Fibroblast of mammary gland (primary cell): ENCODE measurements around the gene REN.

Experiments used
- DNase-seq: peaks from one replicate; pipeline ENCODE4 v3.0.0-alpha.2; 2010; ENCODE audit warnings: low read depth
- H3K4me3 ChIP-seq: 2 replicates; pipeline ENCODE4 v1.5.1; 2011; ENCODE audit warnings: low read depth, mild to moderate bottlenecking, low read length, moderate library complexity; ENCODE audit not compliant: control insufficient read depth
- TF ChIP-seq, protein P1 (sequence below): conservative IDR thresholded peaks from 2 replicates; pipeline ENCODE4 v1.5.1; 2011; ENCODE audit warnings: low read depth, low read length, inconsistent platforms; ENCODE audit not compliant: control insufficient read depth, insufficient read depth

The REN gene

DNA sequence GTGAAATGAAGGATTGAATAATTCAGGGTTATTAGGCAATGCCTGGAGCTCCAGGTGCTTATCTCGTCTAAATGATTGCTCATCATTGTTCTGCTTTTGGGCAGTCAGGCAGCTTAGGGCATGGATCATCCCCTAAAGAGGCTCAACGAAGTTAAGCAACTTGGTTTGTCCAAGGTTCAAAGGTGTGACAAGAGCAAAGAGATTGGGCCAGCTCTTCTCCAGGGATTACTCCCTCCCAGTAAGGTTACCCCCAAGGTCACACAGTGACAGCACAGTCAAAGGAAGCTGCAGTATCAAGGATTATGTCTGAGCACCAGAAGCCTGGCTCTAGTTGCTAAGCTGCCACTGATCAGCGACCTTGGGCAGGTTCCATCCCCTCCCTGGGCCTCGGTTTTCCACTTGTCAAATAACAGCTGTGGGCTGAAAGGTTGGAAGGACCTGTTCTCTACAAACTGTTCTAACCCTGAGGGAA is 21.1 kb downstream of the REN start:
- TF ChIP-seq, protein P1, sequence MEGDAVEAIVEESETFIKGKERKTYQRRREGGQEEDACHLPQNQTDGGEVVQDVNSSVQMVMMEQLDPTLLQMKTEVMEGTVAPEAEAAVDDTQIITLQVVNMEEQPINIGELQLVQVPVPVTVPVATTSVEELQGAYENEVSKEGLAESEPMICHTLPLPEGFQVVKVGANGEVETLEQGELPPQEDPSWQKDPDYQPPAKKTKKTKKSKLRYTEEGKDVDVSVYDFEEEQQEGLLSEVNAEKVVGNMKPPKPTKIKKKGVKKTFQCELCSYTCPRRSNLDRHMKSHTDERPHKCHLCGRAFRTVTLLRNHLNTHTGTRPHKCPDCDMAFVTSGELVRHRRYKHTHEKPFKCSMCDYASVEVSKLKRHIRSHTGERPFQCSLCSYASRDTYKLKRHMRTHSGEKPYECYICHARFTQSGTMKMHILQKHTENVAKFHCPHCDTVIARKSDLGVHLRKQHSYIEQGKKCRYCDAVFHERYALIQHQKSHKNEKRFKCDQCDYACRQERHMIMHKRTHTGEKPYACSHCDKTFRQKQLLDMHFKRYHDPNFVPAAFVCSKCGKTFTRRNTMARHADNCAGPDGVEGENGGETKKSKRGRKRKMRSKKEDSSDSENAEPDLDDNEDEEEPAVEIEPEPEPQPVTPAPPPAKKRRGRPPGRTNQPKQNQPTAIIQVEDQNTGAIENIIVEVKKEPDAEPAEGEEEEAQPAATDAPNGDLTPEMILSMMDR = no peak
- no peak overlapping the region for H3K4me3 ChIP-seq
- no peak for DNase-seq

DNA sequence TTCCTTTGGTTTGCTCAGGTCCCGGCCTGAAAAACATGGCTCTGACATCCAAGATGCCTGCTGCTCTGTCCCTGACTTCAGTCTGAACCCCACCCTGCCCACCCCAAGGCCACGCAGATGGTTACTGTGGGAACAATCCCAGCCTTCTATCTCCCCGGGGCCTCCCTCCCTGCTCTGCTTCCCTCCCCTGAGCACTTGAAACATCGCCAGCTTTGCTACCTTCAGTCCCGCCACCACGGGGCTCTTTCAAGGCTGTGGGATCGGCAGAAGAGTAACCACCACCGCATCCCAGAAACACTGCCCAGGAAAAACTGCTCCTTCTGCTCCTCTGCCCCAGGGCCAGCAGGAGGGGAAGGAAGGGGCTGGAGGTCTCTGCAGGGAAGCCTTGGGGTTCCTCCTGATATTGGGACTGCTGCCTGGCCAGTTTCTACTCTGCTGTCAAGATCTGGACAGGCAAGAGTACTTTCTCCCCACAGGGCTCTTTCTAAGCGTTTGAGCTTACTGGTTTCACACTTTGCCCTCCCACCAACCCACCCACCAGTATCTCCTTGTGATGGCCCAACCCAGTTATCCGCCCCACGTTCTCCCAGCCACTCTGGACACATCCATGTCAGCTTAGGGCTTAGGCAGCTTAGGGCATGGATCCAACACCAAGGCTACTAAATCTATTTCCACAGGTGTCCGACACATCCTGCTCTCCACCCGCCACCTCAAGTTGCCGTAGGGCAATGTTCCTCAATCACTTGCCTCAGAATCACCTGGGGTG is 22.7 kb downstream of the REN start:
- TF ChIP-seq, protein P1 = no peak
- H3K4me3 ChIP-seq = no peak overlapping the region
- DNase-seq = no peak

DNA sequence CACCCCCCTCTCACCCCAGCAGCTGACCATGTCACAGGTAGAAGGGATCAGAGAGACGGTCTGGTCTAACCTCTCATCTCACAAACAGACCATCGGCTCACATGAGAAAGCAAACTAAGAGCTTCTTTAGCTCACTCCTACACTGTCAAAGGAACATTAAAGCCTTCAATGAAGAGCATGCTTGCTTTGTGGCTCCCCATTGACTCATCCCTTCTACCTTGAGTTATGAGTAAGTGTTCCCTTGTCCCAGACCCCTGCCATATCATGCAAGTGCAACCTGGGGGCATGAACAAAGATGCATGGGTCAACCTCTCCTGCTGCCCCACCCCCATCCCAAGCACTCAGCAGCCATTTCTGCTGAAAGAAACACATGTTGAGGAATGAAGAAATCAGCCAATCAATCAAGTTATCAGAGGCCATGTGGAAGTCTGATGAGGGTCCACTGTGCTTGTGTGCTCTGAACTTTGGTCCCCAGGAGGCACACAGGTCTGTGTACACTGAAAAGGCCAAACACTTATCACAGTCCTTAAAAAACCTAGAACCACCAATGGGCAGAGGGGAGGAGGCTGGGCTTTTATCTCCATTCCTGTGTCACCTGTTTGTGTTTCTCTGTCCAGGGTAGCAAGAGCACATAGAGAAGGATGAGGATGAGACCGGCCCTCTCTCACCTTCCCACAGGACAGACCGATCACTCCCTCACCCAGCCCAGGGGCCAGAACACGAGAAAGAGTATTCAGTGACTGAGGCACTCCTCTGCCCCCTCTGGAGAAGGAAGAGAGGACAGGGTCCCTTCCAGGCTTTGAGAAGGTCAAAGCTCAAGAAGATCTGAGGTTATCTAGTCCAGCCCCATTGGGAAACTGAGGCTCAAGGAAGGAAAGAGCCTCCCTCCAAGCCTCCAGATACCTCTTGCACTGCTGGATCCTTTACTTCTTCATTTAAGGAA is 23.8 kb downstream of the REN start:
- no peak overlapping the region for H3K4me3 ChIP-seq
- TF ChIP-seq, protein P1 = no peak
- DNase-seq = no peak

DNA sequence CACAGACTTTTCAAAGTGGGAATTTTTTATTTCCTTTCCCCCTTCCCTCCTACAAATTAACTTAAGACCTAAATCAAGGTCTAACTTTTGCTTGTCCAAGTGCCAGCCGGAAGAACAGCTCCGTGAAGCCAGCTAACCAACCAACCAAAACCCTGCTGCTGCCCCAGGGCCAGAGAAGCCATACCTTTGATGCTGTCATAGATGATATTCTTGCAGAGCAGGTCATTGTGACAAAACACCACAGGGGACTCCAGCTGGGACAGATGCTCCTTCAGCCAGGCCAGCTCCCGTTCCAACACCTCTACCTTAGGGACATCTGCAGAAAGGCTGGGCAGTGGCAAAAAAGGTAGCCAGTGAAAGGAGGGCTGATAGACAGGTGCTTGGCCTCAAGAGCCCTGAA is 25.0 kb downstream of the REN start:
- H3K4me3 ChIP-seq = no peak overlapping the region
- TF ChIP-seq, protein P1 = no peak
- DNase-seq = no peak

DNA sequence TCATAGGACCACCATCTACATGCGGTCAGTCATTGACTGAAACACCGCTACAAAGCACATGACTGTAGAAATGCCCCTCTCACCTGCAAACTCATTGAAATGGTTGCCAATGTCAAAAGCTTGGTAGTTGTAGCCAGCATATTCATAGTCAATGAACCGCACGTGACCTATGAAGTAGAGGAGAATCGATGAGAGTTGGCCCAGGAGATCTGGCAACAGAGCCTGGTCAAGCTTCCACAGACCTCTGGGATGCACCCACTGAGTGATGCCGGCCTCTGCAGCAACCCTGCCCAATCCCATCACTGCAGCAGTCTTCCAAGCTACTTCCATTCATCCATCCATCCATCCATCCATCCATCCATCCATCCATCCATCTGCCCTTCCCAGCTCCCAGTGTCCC is 26.2 kb downstream of the REN start:
- H3K4me3 ChIP-seq = no peak overlapping the region
- no peak for DNase-seq
- TF ChIP-seq, protein P1 = no peak

DNA sequence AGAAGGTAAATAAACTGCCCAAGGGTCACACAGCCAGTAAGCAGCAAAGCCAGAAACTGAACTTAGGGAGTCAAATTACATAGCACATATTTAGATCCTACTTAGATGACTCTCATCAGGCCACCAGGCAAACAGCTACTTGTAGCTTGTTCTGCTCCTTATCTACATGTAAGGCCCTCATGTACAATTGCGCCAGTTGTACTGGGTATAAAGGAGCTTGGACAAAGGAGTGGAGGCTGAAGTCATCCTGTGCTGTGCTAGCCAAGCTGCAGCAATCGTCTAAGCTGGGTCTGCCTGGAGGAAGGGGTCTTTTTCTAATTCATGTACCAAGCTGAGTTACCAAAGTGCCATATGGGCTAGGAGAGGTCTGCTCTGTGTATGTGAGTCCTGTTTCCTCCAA is 27.0 kb downstream of the REN start:
- no peak overlapping the region for H3K4me3 ChIP-seq
- TF ChIP-seq, protein P1 = no peak
- no peak for DNase-seq
